ENCODE data around the gene HBA1.

- no peak for TF ChIP-seq REST (IDR thresholded peaks at IDR 0.05; ENCODE audit: borderline replicate concordance)
- TF ChIP-seq CTCF (IDR thresholded peaks at IDR 0.05; ENCODE audit: poor library complexity, severe bottlenecking): no peak
- TF ChIP-seq EZH2 (IDR thresholded peaks at IDR 0.05; ENCODE audit: borderline replicate concordance, insufficient read depth, low read length, poor library complexity, severe bottlenecking): no peak
Observed at GRCh38 chr16:132120-132519, 44.4 kb upstream of the HBA1 start.

Measured in neural cell (in vitro differentiated cells).